Liver (tissue), 9 donors: Measurements from ENCODE around the gene GNG2. TPM values are rescaled to one million over a fixed set of nuclear protein-coding genes. Genes with fewer than 3 reads are reported as not detected.

Experiments
- DNase-seq: peaks from one replicate; pipeline ENCODE4 v3.0.0-alpha.2; 2017; ENCODE audit warnings: low spot score
- H3K27ac ChIP-seq, 2 donors: one replicate each; pipeline ENCODE4 v1.7.0; 2013; ENCODE audit warnings: inconsistent platforms in 2 of 2, low read length in 2 of 2, control low read depth in 1 of 2, low read depth in 1 of 2, mild to moderate bottlenecking in 1 of 2
- H3K27me3 ChIP-seq, 4 donors: one replicate each; pipeline versions ENCODE4 v1.6.1 to v1.7.0; 2013; ENCODE audit warnings: low read length in 3 of 4, inconsistent platforms in 1 of 4, mild to moderate bottlenecking in 1 of 4, moderate library complexity in 1 of 4; ENCODE audit not compliant: control insufficient read depth in 4 of 4, insufficient read depth in 4 of 4
- H3K36me3 ChIP-seq, 4 donors: one replicate each; pipeline versions ENCODE4 v1.6.1 to v1.7.0; 2013; ENCODE audit warnings: low read length in 3 of 4, mild to moderate bottlenecking in 3 of 4, low read depth in 1 of 4, moderate library complexity in 1 of 4; ENCODE audit not compliant: control insufficient read depth in 4 of 4, insufficient read depth in 3 of 4
- H3K4me1 ChIP-seq, 4 donors: one replicate each; pipeline versions ENCODE4 v1.6.1 to v1.7.0; 2013; ENCODE audit warnings: low read length in 3 of 4, mild to moderate bottlenecking in 3 of 4, moderate library complexity in 1 of 4; ENCODE audit not compliant: control insufficient read depth in 4 of 4, insufficient read depth in 4 of 4
- H3K4me3 ChIP-seq, 3 donors: one replicate each; pipeline versions ENCODE4 v1.6.1 to v1.7.0; 2013; ENCODE audit warnings: low read length in 3 of 3, control low read depth in 1 of 3, low read depth in 1 of 3, mild to moderate bottlenecking in 1 of 3
- H3K9ac ChIP-seq, 2 donors: one replicate each; pipeline ENCODE4 v1.7.0; 2013; ENCODE audit warnings: low read length in 2 of 2, mild to moderate bottlenecking in 2 of 2, moderate library complexity in 2 of 2, control low read depth in 1 of 2, low read depth in 1 of 2
- H3K9me3 ChIP-seq, 4 donors: one replicate each; pipeline versions ENCODE4 v1.6.1 to v1.7.0; 2013; ENCODE audit warnings: low read length in 3 of 4; ENCODE audit not compliant: control insufficient read depth in 4 of 4
- ATF3 ChIP-seq: IDR thresholded peaks from 2 replicates; pipeline ENCODE4 v1.6.1; 2016; ENCODE audit warnings: antibody characterized with exemption
- CTCF ChIP-seq: fragments of 150-350 bp; IDR thresholded peaks from 2 replicates; pipeline ENCODE4 v1.5.1; 2017; ENCODE audit warnings: improper control_type of control experiment, low read depth, low read length; ENCODE audit not compliant: missing input control
- EGR1 ChIP-seq, 2 donors: IDR thresholded peaks; 2 replicates each; pipeline ENCODE4 v1.6.1; 2016 to 2018; ENCODE audit warnings: antibody characterized with exemption in 2 of 2, low read depth in 2 of 2
- FOXA1 ChIP-seq: IDR thresholded peaks from 2 replicates; pipeline ENCODE4 v1.6.1; 2016; ENCODE audit warnings: antibody characterized with exemption
- FOXA2 ChIP-seq: IDR thresholded peaks from 2 replicates; pipeline ENCODE4 v1.6.1; 2016; ENCODE audit warnings: antibody characterized with exemption
- GABPA ChIP-seq, 2 donors: IDR thresholded peaks in 1 of 2; conservative IDR thresholded peaks in 1 of 2; 2 replicates each; pipeline ENCODE4 v1.6.1; 2016; ENCODE audit warnings: antibody characterized with exemption in 2 of 2, mild to moderate bottlenecking in 1 of 2, moderate library complexity in 1 of 2
- HNF4A ChIP-seq, 2 donors: conservative IDR thresholded peaks; 2 replicates each; pipeline ENCODE4 v1.6.1; 2016; ENCODE audit warnings: antibody characterized with exemption in 2 of 2, mild to moderate bottlenecking in 2 of 2
- HNF4G ChIP-seq: IDR thresholded peaks from 2 replicates; pipeline ENCODE4 v1.6.1; 2016; ENCODE audit warnings: antibody characterized with exemption
- JUND ChIP-seq, 2 donors: IDR thresholded peaks; 2 replicates each; pipeline ENCODE4 v1.6.1; 2016; ENCODE audit warnings: antibody characterized with exemption in 2 of 2
- MAX ChIP-seq: IDR thresholded peaks from 2 replicates; pipeline ENCODE4 v1.6.1; 2016; ENCODE audit warnings: antibody characterized with exemption
- NR2F2 ChIP-seq: IDR thresholded peaks from 2 replicates; pipeline ENCODE4 v1.6.1; 2016; ENCODE audit warnings: antibody characterized with exemption
- RAD21 ChIP-seq, 2 donors: IDR thresholded peaks; 2 replicates each; pipeline ENCODE4 v1.6.1; 2016; ENCODE audit warnings: antibody characterized with exemption in 2 of 2, mild to moderate bottlenecking in 2 of 2
- REST ChIP-seq: IDR thresholded peaks from 2 replicates; pipeline ENCODE4 v1.6.1; 2016; ENCODE audit warnings: antibody characterized with exemption, mild to moderate bottlenecking
- RXRA ChIP-seq, 2 donors: IDR thresholded peaks; 2 replicates each; pipeline ENCODE4 v1.6.1; 2017 to 2018; ENCODE audit warnings: antibody characterized with exemption in 2 of 2, mild to moderate bottlenecking in 1 of 2
- SP1 ChIP-seq: IDR thresholded peaks from 2 replicates; pipeline ENCODE4 v1.6.1; 2018; ENCODE audit warnings: antibody characterized with exemption, mild to moderate bottlenecking
- TAF1 ChIP-seq: conservative IDR thresholded peaks from 2 replicates; pipeline ENCODE4 v1.6.1; 2016; ENCODE audit warnings: antibody characterized with exemption, mild to moderate bottlenecking
- YY1 ChIP-seq: IDR thresholded peaks from 2 replicates; pipeline ENCODE4 v1.6.1; 2016; ENCODE audit warnings: antibody characterized with exemption, mild to moderate bottlenecking
- ZBTB33 ChIP-seq: IDR thresholded peaks from 2 replicates; pipeline ENCODE4 v1.6.1; 2016; ENCODE audit warnings: antibody characterized with exemption
- WGBS: extraction: QIAGEN DNeasy Blood & Tissue Kit; methylation state at CpG from one replicate; pipeline ENCODE4 v1.1.7; 2013; 5-methylcytosine and 5-hydroxymethylcytosine counted together
- polyA plus RNA-seq, 2 donors: library from polyadenylated mRNA; stranded (reverse) in 1 of 2; unstranded in 1 of 2; fragments of 200-250 nt in 1 of 2; fragments of >200 nt in 1 of 2; fragmentation: Nextera tagmentation in 1 of 2; extraction: Ambion mirVana in 1 of 2; gene quantifications; one replicate each; pipeline versions ENCODE4 v1.2.1 to v1.2.3, GENCODE V29; 2013 to 2015
- total RNA-seq, 2 donors: library from RNA; depleted of rRNA; stranded (reverse); fragments of >200 nt; gene quantifications; one replicate each; pipeline ENCODE4 v1.2.3, GENCODE V29; 2014
- donor health status: healthy.
- donor health status: healthy.
- donor health status: healthy.
- donor health status: healthy.
- donor health status: healthy.

The GNG2 gene
- total and polyA plus RNA-seq, 4 donors, result 3.5 to 11.2 (median 4.4) TPM

GRCh38 chr14:51924600-51924999 lies 64.2 kb downstream of the GNG2 start:
- Histone ChIP-seq H3K36me3 (no peaks in the 10 kb centered on the region), H3K4me1 (no peaks in the 10 kb centered on the region), H3K27me3 (no peaks in the 10 kb centered on the region), H3K4me3 (no peak overlapping the region), H3K27ac (no peak overlapping the region), H3K9ac (no peak overlapping the region), H3K9me3 (no peaks in the 10 kb centered on the region)
- TF ChIP-seq RXRA (IDR thresholded peaks at IDR 0.05) (no peak), REST (no peak), MAX (no peak), RAD21 (IDR thresholded peaks at IDR 0.05) (no peak), FOXA2 (no peak), SP1 (no peak), ZBTB33 (no peak), FOXA1 (no peak), CTCF (no peak), YY1 (no peak), JUND (IDR thresholded peaks at IDR 0.05) (no peak), TAF1 (no peak), HNF4A (conservative IDR thresholded peaks at IDR 0.05) (no peak), EGR1 (IDR thresholded peaks at IDR 0.05; ENCODE audit: low read depth in 2 of 2) (no peak), ATF3 (no peak), NR2F2 (no peak), HNF4G (no peak), GABPA (IDR thresholded peaks at IDR 0.05 in 1 of 2, conservative IDR thresholded peaks at IDR 0.05 in 1 of 2) (no peak)
- WGBS, result 72% methylated on average over 4 of the region's 4 CpGs
- DNase-seq, result no peak
